Adrenal gland (tissue), 5 donors: ENCODE measurements around the gene HYAL3.

ENCODE experiments used
- CTCF ChIP-seq, 6 experiments: fragments of 450-650 bp in 4 of 6; fragments of 200-600 bp in 2 of 6; sonication (generic) in 1 of 6; IDR thresholded peaks; 1 replicate in 5 of 6; 2 replicates in 1 of 6; pipeline versions ENCODE4 v1.5.1 to v1.8.0; 2016 to 2021; ENCODE audit warnings: antibody characterized with exemption in 6 of 6, mild to moderate bottlenecking in 2 of 6, moderate library complexity in 1 of 6
- POLR2A ChIP-seq, 2 donors: fragments of 450-650 bp; IDR thresholded peaks; one replicate each; pipeline ENCODE4 v1.6.1; 2017; ENCODE audit warnings: antibody characterized with exemption in 2 of 2, mild to moderate bottlenecking in 2 of 2, moderate library complexity in 1 of 2
- donor health status: DM: no; HTN: no; CAD: no.

- TF ChIP-seq POLR2A (IDR thresholded peaks at IDR 0.05) (no peak), CTCF (IDR thresholded peaks at IDR 0.05) (no peak)
These were observed 19.8 kb downstream of the HYAL3 start for GRCh38 chr3:50279255-50280016.
